Effector CD4-positive, alpha-beta T cell (primary cell): ENCODE data around the gene PTGIS.

Experiments used
- DNase-seq: peaks from one replicate; pipeline ENCODE4 v3.0.0-alpha.2; 2020

PTGIS gene

DNA sequence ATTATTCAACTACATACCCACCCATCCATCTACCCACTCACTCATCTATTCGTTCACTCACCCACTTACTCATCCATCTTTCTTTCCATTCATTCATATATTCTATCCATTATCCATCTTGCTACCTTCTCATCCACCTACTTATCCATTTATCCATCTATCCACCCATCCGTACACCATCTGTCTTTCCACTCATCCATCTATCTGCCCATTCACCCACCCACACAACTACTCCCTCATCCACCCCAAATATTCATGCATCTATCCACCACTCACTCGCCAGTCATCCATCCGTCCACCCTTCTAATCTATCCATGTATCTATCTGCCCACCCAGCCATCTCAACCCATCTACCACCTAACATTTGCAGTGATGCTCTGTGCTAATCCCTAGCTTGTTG lies 71.9 kb downstream of the PTGIS start:
- DNase-seq: no peak

DNA sequence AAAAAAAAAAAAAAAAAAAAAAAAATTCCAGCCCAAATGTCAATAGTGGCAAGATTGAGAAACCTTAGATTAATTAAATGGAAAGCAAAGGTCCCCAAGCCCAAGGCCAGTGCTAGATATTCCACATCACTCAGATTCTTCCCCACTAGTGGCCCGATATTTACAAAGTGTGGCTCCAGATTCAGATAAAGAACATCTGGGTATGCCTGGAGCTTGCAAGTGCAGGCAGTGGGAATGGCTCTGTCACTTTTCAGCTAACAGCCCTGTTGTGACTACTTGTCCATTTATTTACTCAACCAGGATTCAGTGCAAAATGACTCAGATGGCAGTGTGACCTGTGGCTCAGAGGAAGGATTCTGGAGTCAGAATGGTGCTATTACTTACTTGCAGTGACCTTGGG lies 77.2 kb downstream of the PTGIS start:
- DNase-seq: no peak

DNA sequence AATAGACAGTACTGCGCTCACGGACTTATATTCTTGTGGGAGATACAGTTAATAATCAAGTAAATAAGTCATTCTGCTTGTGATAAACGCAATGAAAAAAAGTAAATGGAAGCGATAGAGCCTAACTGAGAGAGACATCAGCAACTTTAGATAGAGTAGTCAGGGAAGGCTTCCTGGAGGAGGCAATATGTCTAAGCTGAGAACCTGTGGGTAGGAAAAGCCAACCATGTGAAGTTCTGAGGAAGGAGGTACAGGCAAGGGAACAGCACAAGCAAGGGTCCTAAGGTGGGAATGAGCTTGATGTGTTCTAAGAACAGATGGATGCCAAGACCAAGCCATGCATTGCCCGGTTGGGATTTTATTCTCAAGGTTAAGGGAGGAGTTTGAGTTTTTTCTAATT lies 78.2 kb downstream of the PTGIS start:
- DNase-seq: no peak

DNA sequence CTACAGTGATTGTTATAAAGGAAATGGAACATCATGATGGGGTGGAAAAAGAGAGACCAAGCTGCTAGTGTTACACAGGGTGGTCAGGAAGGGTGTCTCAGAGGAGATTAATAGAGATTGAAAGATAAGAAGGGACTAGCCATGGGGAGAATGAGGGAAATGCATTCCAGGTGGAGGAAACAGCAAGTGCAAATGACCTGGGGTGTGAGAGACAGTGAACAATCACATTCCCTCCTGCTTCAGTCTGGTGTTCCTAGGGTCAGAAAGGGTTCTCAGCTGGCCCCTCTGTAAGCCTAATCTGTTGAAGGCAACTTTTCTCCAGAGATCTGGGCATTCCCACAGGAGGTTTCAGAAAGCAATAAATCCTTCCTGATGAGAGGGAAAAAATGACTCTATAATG lies 81.9 kb downstream of the PTGIS start:
- DNase-seq: no peak

DNA sequence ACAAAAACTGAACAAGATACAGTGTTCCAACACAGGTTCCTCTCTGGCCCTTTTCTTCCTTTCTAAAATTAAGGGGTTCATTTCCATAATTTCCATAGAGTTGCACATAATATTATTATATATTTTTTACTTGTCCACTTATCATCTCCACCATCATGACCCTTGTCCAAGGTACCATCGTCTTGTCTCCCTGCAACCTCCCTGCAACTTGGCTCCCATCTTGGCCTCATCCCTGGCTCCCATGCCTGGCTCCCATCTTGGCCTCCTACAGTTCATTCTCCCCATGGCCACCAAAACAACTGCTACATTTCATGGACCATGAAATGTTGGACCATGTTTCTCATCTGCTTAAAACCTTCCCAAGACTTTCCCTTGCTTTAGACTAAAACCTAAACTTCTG lies 82.4 kb downstream of the PTGIS start:
- DNase-seq: no peak

DNA sequence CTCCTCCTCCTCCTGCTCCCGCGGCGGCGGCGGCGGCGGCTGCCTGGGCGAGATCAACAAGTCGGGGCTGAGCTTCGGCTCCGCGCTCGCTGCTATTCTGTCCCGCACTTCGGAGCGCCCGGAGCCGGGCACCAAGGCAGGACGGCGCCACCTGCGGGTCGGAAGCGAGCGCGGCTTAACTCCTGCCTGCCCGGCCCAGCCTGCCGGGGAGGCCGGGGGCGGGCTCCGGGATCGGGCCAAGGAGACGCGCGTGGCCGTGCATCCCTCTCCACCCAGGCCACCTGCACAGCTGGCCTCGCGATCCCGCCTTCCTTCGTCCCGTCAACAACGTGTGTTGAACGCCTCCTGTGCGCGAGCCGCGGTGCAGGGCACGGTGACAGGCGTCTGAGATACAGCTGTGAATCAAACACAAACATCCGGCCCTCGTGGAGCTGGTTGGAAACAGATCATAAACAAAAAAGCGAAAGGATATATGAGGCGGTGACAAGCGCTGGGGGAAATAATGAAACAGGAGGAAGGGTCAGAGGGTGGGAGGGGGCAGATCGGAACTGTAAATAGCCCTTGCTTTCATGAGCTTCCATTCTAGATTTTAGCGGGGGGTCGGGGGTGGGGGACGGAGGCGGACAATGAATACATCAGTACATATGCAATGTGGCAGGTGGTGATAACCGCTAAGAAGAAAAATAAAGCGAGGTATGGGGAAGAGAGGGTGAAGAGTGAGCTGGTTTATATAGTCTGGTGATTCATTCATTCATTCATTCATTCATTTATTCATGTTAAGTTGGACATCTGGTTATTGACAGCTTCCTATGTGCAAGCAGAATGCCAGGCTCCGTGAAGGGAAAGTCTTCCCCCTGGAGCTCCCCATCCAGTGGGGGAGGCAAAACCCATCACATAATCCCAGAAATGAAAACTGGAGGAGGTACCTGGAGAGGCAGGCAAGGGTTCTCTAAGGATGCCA lies 83.5 kb downstream of the PTGIS start:
- DNase-seq: peak; percentile 16

DNA sequence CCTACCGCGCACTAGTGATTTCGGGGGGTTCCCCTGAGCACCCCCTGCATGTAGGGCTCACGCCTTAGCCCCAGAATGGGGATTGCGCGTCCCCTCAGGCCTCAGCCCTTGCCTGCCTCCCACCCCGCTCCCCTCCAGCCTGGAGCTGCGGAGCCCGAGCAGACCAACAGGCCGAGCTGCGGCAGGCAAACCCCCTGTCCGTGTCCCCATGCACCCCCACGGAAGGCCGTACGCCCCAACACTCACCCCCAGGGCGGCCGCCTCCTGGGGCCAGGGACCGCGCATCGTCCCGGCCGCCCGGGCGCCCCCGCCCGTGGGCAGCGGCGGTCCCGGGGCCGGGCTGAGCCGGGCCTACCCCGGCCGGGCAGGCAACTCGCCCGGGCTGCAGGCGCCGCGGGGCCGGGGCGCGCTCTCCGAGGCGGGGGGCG lies 84.2 kb downstream of the PTGIS start:
- DNase-seq: no peak

DNA sequence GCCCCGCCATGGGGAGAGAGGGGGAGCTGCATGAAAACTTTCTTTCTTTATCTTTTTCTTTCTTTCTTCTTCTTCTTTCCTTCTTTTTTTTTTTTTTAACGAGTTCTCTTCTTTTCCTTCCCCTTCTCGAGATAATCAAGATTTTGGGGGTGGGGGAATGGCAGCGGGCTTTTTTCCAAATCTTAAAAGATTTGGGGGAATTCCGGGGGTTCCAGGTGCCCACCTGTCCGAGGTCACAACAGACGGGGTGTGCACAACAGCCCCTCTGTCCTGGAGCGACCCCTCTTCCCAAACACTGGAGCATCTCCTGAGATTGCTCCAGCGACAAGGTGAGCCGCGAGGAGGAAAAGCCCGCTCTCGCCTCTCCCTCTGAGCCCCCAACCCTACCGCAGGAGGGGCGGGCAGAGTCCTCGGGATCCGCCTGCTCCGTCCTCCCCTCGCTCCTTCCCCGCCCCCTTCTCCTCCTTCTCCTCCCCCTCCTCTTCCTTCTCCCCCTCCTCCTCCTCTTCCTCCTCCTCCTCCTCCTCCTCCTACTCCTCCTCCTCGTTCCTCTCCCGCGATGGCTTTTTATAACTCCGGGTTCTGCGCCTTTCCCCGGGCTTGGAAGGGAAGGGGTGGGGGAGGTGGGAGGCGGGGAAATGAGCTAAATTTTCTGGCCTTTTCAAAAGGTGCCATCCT lies 84.8 kb downstream of the PTGIS start:
- no peak for DNase-seq

DNA sequence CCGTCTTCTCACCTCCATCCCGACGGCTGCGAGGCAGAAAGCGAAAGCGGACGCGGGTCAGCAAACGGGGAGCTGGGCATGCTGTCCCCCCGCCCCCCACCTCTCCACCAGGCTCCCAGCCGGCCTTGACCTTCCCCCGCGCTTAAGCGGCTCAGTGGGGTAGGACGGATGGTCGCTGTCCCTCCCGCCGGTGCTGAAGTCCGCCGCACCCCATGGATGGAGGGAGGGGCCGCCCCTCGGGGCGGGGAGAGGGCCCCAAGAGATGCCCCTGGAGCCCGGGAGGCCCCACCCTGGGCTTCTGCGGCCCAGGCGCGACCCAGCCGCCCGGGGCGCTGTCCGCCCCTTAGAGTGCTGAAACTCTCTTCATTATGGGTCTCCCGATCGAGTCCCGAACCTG lies 85.3 kb downstream of the PTGIS start, which contains the start of gene KCNB1:
KCNB1 (minus strand) TSS at position 48 of the 397 bp plus-strand sequence. CDS start 188 bp downstream, outside the sequence.
- DNase-seq: peak; percentile 9

DNA sequence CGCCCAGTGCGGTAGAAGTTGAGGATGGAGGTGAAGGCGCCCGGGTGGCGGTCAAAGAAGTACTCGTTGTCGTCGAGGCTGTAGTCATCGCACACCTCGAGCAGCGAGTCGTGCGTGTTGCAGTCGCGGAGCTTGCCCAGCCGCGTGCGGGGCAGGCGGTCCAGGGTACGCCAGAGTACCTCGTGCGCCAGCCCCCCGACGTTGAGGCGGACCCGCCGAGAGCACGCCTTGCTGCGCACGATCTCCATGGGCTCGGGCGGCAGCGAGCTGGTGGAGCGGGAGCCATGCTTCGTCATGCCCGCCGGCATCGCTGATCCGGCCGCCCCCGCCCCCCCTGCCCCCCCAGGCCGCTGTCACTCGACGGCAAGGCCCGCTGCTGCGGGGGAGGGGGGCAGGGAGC lies 85.8 kb downstream of the PTGIS start:
- no peak for DNase-seq

DNA sequence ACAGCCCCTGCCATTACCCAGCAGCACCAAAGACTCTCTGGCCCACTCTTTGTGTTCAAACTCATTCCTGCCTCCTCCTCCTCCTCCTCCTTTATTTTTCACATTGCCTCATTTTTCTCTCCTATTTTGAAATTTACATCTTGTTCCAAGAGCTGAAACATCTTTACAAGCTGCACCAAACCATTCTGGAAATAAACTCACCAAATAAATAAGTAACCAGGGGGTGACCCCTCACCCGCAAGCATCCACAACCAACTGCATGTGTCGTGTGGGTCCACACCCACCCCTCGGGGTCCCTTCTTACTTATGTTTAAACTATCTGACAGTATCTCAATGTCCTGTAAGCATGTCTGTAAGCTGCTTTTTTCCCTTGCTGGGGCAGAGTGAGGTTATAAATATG lies 86.8 kb downstream of the PTGIS start:
- no peak for DNase-seq

DNA sequence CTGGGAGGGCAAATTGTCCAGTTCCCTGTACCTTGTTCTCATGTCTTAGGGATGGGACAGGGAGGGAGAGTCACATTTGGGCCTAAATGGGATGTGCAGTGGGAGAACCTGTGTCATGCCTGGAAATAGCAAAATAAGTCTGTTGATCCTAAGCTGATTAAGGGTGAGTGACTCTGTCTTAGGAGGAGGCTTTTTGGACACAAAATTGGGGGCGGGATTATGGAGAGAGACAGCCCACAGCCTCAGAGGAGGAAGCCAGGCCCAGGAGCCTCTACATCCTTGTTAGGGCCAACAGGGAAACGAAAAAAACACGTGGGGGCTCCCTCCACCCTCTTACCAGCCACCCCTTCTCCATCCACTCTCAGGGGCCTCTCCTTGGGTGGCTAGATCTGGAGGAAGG lies 87.7 kb downstream of the PTGIS start:
- DNase-seq: no peak

DNA sequence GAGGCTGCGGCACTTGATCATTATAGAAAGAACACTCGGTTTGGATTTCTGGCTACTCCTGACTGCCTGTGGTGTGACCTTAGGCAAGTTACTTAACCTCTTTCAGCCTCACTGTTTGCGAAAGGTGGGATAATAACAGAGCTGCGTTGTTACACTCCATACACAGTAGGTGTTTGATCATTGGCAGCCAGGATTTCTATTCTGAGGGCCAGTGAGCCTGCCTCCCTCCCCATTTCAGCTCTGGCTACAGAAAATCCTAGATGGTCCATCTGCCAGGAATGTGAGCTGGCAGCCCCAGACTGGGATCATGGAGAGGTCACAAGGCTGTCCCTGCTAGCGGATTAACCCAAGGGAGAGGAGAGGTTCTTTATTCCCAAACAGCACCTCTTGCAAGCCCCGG lies 88.2 kb downstream of the PTGIS start:
- DNase-seq: no peak

DNA sequence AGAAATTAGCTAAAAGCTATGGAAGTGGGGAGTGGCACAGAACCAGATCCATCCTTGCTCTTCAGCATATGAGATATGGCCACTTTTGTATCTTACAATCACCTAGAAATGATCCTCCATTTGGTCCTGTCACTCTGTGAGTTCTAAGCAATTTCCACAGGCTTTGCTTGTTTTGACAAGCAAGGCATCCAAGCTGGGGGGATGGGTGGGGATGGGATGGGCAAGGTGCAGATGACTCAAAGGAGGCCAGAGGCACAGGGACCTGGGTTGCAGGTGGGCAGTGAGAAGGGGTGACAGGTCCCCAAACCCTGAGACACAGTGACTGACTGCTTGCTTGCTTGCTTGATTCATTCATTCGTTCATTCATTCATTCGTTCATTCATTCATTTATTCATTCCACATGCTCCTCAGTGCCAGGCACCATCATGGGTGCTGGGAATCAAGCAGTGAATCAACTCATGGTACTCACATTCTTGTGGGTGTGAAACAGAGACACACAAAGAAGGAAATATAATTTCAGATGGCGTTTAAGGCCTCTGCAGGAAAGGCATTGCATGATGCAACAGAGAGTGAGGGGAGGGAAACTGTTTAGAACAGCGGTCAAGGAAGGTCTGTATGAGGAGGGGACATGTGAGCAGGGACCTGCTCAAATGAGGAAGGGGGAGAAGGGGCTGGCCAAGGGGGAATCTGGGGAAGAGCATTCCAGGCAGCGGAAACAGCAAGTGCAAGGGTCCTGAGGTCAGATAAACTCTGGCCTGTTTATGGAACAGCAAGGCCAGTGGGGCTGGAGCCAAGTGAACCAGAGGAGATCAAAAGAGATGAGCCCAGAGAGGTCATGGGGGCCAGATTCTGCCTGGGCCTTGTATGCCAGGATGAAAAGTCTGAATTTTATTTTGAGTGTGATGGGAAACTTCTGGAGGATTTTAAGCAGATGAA lies 88.9 kb downstream of the PTGIS start:
- DNase-seq: no peak

DNA sequence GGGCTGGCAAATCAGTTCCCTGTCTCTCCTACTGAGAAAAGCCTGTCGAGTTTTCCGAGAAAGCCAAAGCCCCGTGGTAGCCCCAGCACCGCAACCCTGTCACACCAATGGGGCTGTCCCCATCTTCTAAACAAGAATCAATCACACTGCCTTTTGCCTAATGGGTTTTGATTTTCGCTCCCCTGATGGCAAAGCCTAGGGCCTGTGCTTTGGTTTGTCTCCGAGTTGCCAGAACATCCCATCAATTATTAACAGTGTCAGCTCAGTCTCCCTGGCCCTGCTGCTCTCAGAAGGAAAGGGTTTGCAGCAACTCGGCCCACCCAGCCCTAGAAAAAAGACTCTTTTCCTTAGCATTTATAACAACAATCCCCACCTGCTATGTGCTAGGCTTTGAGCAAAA lies 89.7 kb downstream of the PTGIS start:
- no peak for DNase-seq

DNA sequence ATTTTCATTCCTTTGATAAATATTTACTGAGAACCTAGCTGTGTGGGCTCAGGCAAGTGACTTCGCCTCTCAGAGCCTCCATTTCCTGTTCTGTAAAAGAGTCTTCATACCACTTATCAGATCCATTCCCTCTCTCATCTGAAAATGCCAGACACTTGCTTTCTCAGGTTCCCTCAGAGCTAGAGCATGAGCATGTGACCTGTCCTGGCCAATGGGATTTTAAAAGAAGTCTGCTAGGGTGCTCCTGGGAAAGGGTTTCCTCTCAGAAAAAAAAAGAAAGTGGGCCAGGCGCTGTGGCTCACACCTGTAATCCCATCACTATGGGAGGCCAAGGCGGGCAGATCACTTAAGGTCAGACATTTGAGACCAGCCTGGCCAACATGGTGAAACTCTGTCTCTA lies 90.7 kb downstream of the PTGIS start:
- no peak for DNase-seq

DNA sequence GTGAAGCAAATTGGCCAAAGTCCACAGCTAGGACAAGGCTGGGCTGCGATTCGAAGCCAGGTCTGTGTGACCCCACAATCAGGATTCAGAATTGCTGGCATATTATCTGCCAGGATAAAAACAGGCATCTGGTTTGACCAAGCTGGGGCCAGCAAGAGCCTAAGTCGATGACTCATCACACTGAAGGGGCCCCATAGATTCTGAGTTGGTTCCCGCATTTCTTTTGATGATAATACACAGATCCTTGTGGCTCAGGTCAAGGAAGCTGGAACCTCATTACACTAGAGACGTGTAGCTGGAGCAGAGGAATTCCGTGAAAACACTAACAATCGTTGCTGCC lies 92.0 kb downstream of the PTGIS start:
- DNase-seq: no peak

DNA sequence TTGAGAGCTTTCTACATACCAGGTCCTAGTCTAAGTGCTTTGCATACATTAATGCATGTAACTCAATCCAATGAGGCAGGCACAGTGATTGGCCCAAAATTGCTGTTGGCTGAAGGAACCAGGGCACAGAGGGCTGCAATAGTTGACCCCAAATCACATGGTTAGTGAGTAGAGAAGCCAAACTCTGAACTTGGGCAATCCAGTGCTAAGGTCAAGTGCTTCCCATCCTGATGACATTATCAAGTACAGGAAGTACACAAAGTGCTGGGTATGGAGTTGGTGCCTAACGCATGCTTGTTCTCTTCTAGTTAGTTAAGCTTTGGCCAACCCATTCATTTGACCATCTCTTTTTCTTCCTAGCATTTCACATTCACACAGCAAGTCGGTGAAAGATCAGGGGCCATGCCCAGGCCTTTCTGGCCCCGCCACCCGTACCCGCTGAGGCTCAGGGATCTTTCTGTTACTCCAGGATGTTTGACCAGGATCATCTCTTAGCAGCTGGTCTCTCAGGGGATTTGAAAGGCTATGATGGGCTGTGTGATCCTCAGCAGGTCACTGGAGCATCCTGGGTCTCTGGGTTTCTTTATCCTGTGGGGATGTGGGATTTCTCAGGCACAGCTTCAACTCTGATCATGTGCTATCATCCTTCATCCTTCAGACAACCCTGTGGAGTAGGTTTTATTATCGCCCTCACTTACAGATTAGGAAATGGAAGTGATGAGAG lies 92.5 kb downstream of the PTGIS start:
- no peak for DNase-seq

DNA sequence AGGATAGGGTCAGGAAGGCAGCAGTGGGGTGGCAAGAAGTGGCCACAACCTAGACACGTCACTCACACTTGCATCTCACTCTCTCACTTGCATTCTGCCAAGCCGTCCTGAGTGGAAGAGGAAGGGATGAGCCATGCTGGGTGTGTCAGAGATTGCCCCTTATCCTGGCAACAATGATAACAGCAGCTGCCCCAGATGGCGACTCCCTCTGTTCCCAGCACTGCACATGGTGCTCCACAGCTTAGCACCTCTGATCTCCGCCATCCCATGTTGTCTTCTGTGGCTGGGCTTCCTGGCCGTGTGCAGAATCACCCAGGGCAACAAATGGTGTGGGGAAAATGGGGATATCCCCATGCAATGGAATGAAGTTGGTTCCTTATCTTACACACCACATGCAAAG lies 96.5 kb downstream of the PTGIS start:
- DNase-seq: no peak

DNA sequence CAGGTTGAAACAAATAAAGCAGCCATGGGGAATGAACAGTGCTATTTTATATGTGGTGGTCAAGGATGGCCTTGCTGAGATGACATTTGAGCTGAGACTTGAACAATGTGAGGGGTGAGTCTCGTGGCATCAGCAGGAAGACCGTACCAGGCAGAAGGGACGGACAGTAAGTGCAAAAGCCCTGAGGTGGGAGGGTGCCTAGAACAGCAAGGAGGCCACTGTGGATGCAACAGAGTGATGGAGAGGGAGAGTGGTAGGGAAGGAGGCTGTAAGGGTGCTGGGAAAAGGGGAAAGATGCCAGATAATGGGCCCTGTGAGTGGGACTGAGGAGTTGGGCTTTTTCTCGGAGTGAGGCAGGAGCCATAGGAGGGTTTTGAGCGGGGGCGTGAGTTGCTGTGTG lies 97.0 kb downstream of the PTGIS start:
- no peak for DNase-seq

DNA sequence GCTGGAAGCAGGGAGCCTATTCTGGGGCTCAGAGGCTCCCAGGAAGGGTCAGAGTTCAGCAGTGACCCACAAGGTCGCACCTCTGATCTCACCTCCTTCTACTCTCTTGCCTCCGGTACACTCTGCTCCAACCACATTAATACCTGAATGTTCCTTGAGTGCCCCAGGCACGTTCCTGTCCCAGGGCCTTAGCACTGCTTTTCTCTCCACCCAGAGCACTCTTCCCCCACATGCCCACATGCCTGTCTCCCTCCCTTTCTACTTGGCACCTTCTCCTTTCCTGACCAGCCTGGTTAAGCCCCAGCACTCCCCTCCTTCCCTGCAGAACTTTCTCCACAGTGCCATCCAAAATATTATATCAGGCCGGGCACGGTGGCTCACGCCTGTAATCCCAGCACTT lies 98.9 kb downstream of the PTGIS start:
- no peak for DNase-seq

DNA sequence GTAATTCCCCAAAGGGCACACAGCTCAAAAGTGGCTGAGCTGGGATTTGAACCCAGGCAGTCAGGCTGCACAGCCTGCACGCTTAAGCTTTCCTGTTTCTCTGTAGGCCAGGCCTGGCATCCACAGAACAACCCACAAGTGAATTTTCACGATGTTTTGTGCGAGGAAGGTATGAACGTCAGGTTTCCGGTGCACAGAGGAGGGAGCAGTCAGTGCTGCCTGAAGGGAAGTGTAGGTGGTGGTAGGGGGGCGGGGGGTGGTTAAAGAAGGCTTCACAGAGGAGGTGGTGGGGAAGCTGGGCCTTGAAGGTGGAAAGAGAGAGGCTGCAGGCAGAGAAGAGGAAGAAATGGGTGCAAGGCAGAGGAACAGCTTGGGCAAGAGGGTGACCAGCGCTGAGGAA lies 99.5 kb downstream of the PTGIS start:
- DNase-seq: no peak
